ENCODE results near the gene EHBP1. TPM values are rescaled to one million over a fixed set of nuclear protein-coding genes. Genes with fewer than 3 reads are reported as not detected.

Gene EHBP1
- total and polyA plus RNA-seq, 5 donors from 2014 or later = 8.5 to 25.6 (median 10.0) TPM

DNA sequence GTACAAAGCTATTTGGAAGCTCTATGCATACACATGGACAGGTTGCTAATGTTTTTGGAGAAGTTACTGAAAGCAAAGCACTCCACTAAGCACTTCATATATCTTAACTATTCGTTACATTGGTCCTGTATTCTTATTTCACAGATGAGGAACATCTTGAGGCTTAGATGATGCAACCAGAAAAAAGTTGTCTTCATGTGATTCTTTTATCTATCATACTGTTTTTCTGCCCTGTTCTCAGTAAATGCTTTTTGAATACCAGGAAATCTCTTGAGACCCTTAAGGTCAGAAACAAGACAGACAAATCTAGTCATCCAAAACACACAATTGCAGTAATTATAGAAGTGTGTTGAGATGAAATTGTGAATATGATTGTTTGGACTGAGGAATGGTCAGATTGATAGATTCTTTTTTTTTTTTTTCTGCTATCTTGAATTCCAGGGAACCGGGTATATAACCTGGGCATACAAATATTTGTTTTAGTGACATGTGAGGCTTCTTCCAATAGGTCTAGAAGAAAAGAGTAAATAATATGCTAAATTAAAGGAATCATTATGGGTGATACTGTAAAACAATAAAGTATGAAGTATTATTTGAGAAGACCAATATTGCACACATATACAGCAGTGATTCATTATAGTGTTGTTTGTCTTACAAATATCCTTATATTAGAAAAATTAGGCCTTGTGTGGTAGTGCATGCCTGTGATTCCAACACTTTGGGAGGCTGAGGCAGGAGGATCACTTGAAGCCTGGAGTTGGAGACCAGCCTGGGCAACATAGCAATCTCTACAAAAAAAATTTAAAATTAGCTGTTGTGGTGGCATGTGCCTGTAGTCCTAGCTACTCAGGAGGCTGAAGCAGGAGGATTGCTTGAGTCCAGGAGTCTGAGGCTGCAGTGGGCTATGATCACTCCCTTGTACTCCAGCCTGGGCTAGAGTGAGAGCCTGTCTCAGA lies 33.7 kb downstream of the EHBP1 start:
- Histone ChIP-seq H3K9me3 (ENCODE audit: control insufficient read depth in 2 of 2, low read length in 2 of 2) (no peaks in the 10 kb centered on the region), H3K27me3 (ENCODE audit: control insufficient read depth, insufficient read depth, low read length) (no peaks in the 10 kb centered on the region), H3K36me3 (ENCODE audit: control insufficient read depth, insufficient read depth, low read length) (no peaks in the 10 kb centered on the region), H3K27ac (ENCODE audit: insufficient read depth, low read length, poor library complexity, severe bottlenecking) (no peak overlapping the region), H3K4me3 (ENCODE audit: low read depth, low read length) (no peak overlapping the region), H3K4me1 (ENCODE audit: control insufficient read depth, insufficient read depth, low read length, poor library complexity, severe bottlenecking) (no peaks in the 10 kb centered on the region)
- ATAC-seq (ENCODE audit: low read depth in 2 of 2) (no peak), DNase-seq (peak in 1 of 3 donors; percentile 26)
- Mint-ChIP-seq H3K4me3 (no peak overlapping the region), H3K27ac (no peak overlapping the region), H3K27me3 (no peaks in the 10 kb centered on the region), H3K9me3 (peaks cover 0 to 4% (median 0%) of the 10 kb centered on the region in 7 donors), H3K4me1 (peaks cover 14 to 36% (median 23%) of the 10 kb centered on the region in 4 donors), H3K36me3 (peaks cover 4% of the 10 kb centered on the region)

GRCh38 chr2:62740221-62740620 lies 34.7 kb downstream of the EHBP1 start:
- H3K4me1 ChIP-seq (ENCODE audit: control insufficient read depth, insufficient read depth, low read length, poor library complexity, severe bottlenecking) = no peaks in the 10 kb centered on the region
- ATAC-seq (ENCODE audit: low read depth in 2 of 2) = no peak
- Mint-ChIP-seq H3K36me3 (peaks cover 4% of the 10 kb centered on the region), H3K4me1 (peaks cover 14 to 36% (median 22%) of the 10 kb centered on the region in 4 donors), H3K4me3 (no peak overlapping the region), H3K27me3 (no peaks in the 10 kb centered on the region), H3K9me3 (peaks cover 0 to 4% (median 0%) of the 10 kb centered on the region in 7 donors), H3K27ac (no peak overlapping the region)
- H3K27me3 ChIP-seq (ENCODE audit: control insufficient read depth, insufficient read depth, low read length) = no peaks in the 10 kb centered on the region
- H3K9me3 ChIP-seq (ENCODE audit: control insufficient read depth in 2 of 2, low read length in 2 of 2) = no peaks in the 10 kb centered on the region
- no peak overlapping the region for H3K4me3 ChIP-seq (ENCODE audit: low read depth, low read length)
- H3K27ac ChIP-seq (ENCODE audit: insufficient read depth, low read length, poor library complexity, severe bottlenecking) = no peak overlapping the region
- DNase-seq = no peak
- H3K36me3 ChIP-seq (ENCODE audit: control insufficient read depth, insufficient read depth, low read length) = no peaks in the 10 kb centered on the region

- no peaks in the 10 kb centered on the region for H3K4me1 ChIP-seq (ENCODE audit: control insufficient read depth, insufficient read depth, low read length, poor library complexity, severe bottlenecking)
- no peak overlapping the region for H3K4me3 Mint-ChIP-seq
- H3K36me3 Mint-ChIP-seq = peaks cover 4% of the 10 kb centered on the region
- H3K27ac ChIP-seq (ENCODE audit: insufficient read depth, low read length, poor library complexity, severe bottlenecking) = no peak overlapping the region
- H3K4me1 Mint-ChIP-seq = peaks cover 12 to 34% (median 22%) of the 10 kb centered on the region in 4 donors
- no peaks in the 10 kb centered on the region for H3K36me3 ChIP-seq (ENCODE audit: control insufficient read depth, insufficient read depth, low read length)
- H3K9me3 ChIP-seq (ENCODE audit: control insufficient read depth in 2 of 2, low read length in 2 of 2) = no peaks in the 10 kb centered on the region
- DNase-seq (no peak), ATAC-seq (ENCODE audit: low read depth in 2 of 2) (no peak)
- no peaks in the 10 kb centered on the region for H3K27me3 Mint-ChIP-seq
- no peaks in the 10 kb centered on the region for H3K27me3 ChIP-seq (ENCODE audit: control insufficient read depth, insufficient read depth, low read length)
- peaks cover 0 to 4% (median 0%) of the 10 kb centered on the region in 7 donors for H3K9me3 Mint-ChIP-seq
- no peak overlapping the region for H3K4me3 ChIP-seq (ENCODE audit: low read depth, low read length)
- H3K27ac Mint-ChIP-seq = no peak overlapping the region
Observed at GRCh38 chr2:62741127-62741526, 35.6 kb downstream of the EHBP1 start.

DNA sequence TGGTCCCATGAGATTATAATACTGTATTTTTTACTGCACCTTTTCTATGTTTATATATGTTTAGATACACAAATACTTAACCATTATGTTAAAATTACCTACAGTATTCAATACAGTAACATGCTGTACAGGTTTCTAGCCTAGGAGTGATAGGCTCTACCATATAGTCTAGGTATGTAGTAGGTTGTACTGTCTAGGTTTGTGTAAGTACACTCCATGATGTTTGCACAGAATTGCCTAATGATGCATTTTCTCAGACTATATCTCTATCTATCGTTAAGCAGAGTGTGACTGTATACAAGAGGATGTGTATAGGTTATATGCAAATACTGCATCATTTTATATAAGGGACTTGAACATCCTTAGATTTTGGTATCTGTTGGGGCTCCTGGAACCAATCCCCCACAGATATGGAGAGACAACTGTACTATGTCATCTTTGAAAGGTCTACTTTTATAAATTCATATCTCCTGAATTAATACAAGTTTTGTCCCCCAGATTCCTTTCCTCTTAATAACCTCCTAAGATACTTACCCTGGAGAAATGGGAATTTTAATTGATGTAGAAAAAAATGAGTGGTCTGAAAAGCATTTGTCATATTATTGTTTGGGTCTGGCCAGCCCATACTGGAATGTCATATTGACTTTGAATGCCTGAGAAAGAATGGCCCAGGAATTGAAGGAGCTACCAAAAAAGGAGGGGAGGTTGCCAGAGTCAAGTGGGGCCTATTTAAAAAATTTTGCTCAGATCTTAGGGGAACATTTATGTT lies 36.6 kb downstream of the EHBP1 start:
- no peak overlapping the region for H3K4me3 ChIP-seq (ENCODE audit: low read depth, low read length)
- H3K36me3 Mint-ChIP-seq = no peaks in the 10 kb centered on the region
- no peak overlapping the region for H3K4me3 Mint-ChIP-seq
- H3K9me3 Mint-ChIP-seq = no peaks in the 10 kb centered on the region
- H3K27ac ChIP-seq (ENCODE audit: insufficient read depth, low read length, poor library complexity, severe bottlenecking) = no peak overlapping the region
- DNase-seq (no peak), ATAC-seq (ENCODE audit: low read depth in 2 of 2) (no peak)
- H3K27ac Mint-ChIP-seq = peak overlapping the region in 1 of 3 donors; percentile 25
- H3K36me3 ChIP-seq (ENCODE audit: control insufficient read depth, insufficient read depth, low read length) = no peaks in the 10 kb centered on the region
- H3K4me1 Mint-ChIP-seq = peaks cover 9 to 29% (median 19%) of the 10 kb centered on the region in 4 donors
- H3K4me1 ChIP-seq (ENCODE audit: control insufficient read depth, insufficient read depth, low read length, poor library complexity, severe bottlenecking) = no peaks in the 10 kb centered on the region
- H3K9me3 ChIP-seq (ENCODE audit: control insufficient read depth in 2 of 2, low read length in 2 of 2) = no peaks in the 10 kb centered on the region
- H3K27me3 Mint-ChIP-seq = no peaks in the 10 kb centered on the region
- H3K27me3 ChIP-seq (ENCODE audit: control insufficient read depth, insufficient read depth, low read length) = no peaks in the 10 kb centered on the region

- DNase-seq = no peak
- H3K27ac Mint-ChIP-seq = peak overlapping the region in 1 of 3 donors; percentile 30
Observed at GRCh38 chr2:62743506-62743905, 38.0 kb downstream of the EHBP1 start.

GRCh38 chr2:62744603-62745002 lies 39.1 kb downstream of the EHBP1 start:
- H3K36me3 ChIP-seq (ENCODE audit: control insufficient read depth, insufficient read depth, low read length) = no peaks in the 10 kb centered on the region
- H3K27ac ChIP-seq (ENCODE audit: insufficient read depth, low read length, poor library complexity, severe bottlenecking) = no peak overlapping the region
- H3K36me3 Mint-ChIP-seq = peaks cover 9% of the 10 kb centered on the region
- no peak for DNase-seq
- H3K27ac Mint-ChIP-seq = no peak overlapping the region
- no peaks in the 10 kb centered on the region for H3K9me3 ChIP-seq (ENCODE audit: control insufficient read depth in 2 of 2, low read length in 2 of 2)
- no peak for ATAC-seq (ENCODE audit: low read depth in 2 of 2)
- H3K27me3 ChIP-seq (ENCODE audit: control insufficient read depth, insufficient read depth, low read length) = no peaks in the 10 kb centered on the region
- no peak overlapping the region for H3K4me3 Mint-ChIP-seq
- peaks cover 0 to 21% (median 11%) of the 10 kb centered on the region in 4 donors for H3K4me1 Mint-ChIP-seq
- no peak overlapping the region for H3K4me3 ChIP-seq (ENCODE audit: low read depth, low read length)
- no peaks in the 10 kb centered on the region for H3K27me3 Mint-ChIP-seq
- H3K4me1 ChIP-seq (ENCODE audit: control insufficient read depth, insufficient read depth, low read length, poor library complexity, severe bottlenecking) = no peaks in the 10 kb centered on the region
- H3K9me3 Mint-ChIP-seq = peaks cover 0 to 3% (median 0%) of the 10 kb centered on the region in 7 donors

More at GRCh38 chr2:62743506-62743905, 38.0 kb downstream of the EHBP1 start:
- H3K36me3 ChIP-seq (ENCODE audit: control insufficient read depth, insufficient read depth, low read length) = no peaks in the 10 kb centered on the region
- Mint-ChIP-seq H3K4me1 (peaks cover 6 to 23% (median 15%) of the 10 kb centered on the region in 4 donors), H3K27me3 (no peaks in the 10 kb centered on the region), H3K36me3 (peaks cover 6% of the 10 kb centered on the region), H3K9me3 (no peaks in the 10 kb centered on the region), H3K4me3 (no peak overlapping the region)
- no peak for ATAC-seq (ENCODE audit: low read depth in 2 of 2)
- no peaks in the 10 kb centered on the region for H3K9me3 ChIP-seq (ENCODE audit: control insufficient read depth in 2 of 2, low read length in 2 of 2)
- H3K27me3 ChIP-seq (ENCODE audit: control insufficient read depth, insufficient read depth, low read length) = no peaks in the 10 kb centered on the region
- H3K4me3 ChIP-seq (ENCODE audit: low read depth, low read length) = no peak overlapping the region
- H3K4me1 ChIP-seq (ENCODE audit: control insufficient read depth, insufficient read depth, low read length, poor library complexity, severe bottlenecking) = no peaks in the 10 kb centered on the region
- H3K27ac ChIP-seq (ENCODE audit: insufficient read depth, low read length, poor library complexity, severe bottlenecking) = no peak overlapping the region

DNA sequence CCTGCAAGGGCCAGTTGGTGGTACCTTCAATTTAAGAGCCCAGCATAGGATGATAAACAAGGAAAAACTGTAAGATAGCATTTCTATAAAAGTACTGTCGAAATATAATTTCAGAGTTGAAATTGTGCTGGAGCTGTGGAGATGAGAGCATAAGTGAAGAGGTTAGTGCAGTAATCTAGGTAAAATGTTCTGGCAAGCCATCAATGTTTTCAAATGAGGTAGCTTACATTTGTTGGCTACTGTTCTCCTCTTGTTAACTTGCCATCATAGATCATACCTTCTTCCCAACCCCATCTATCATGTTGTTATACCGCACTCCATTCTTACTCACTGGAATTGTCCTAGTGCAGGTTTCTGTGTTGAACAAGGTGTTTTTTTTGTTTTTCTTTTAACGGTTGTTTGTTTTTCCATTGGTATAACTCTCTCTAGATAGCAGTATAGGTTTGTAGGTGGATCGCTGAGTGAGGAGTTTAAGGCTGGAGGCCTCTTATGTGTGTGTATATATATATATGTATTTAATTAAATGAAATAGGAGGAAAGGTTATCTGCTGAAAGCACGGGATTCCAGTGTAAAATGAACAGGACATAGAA lies 40.5 kb downstream of the EHBP1 start:
- H3K36me3 Mint-ChIP-seq = peaks cover 9% of the 10 kb centered on the region
- H3K4me3 Mint-ChIP-seq = no peak overlapping the region
- H3K4me1 Mint-ChIP-seq = peaks cover 0 to 21% (median 6%) of the 10 kb centered on the region in 4 donors
- H3K27me3 Mint-ChIP-seq = no peaks in the 10 kb centered on the region
- DNase-seq (no peak), ATAC-seq (ENCODE audit: low read depth in 2 of 2) (no peak)
- Histone ChIP-seq H3K36me3 (ENCODE audit: control insufficient read depth, insufficient read depth, low read length) (no peaks in the 10 kb centered on the region), H3K4me1 (ENCODE audit: control insufficient read depth, insufficient read depth, low read length, poor library complexity, severe bottlenecking) (no peaks in the 10 kb centered on the region), H3K9me3 (ENCODE audit: control insufficient read depth in 2 of 2, low read length in 2 of 2) (no peaks in the 10 kb centered on the region), H3K27me3 (ENCODE audit: control insufficient read depth, insufficient read depth, low read length) (no peaks in the 10 kb centered on the region), H3K4me3 (ENCODE audit: low read depth, low read length) (no peak overlapping the region), H3K27ac (ENCODE audit: insufficient read depth, low read length, poor library complexity, severe bottlenecking) (no peak overlapping the region)
- H3K27ac Mint-ChIP-seq = peak overlapping the region in 1 of 3 donors; percentile 58
- peaks cover 0 to 6% (median 2%) of the 10 kb centered on the region in 7 donors for H3K9me3 Mint-ChIP-seq

Data from CD4-positive, CD25-positive, alpha-beta regulatory T cell (primary cell).